Measurements from ENCODE around the gene PDCD1.
"Not testable (repeated sequence)": the region's sequence is repeated elsewhere in the genome, so short reads cannot be mapped to it uniquely, and the experiment has no call there.

Gene PDCD1

DNA sequence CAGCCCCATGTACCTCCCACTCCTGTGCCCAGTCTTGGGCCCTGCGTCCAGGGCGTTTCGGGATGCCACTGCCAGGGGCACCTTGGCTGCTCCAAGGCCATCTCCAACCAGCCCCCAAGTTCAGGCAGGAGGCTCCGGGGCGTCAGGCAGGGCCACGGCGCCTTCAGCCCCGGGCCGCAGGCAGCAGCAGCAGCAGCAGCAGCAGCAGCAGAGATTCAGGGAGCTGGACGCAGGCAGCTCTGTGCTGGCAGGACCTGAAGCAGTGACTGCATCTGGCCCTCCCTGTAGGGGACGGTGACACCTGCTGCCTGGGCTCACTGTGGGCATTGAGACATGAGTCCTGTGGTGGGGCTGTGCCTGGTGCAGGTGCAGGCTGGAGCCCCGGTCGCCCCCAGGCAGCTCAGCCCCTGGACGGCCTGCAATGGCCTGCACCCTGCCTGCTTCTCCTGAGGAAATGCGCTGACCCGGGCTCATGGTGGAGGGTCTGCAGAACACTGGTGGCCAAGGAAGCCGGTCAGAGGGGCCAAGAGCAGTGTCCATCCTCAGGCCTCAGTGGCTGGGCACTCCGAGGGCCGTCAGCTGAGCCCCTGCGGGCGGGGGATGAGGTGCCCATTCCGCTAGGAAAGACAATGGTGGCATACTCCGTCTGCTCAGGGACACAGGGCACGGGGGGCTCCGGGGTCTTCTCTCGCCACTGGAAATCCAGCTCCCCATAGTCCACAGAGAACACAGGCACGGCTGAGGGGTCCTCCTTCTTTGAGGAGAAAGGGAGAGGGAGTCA is 8.0 kb downstream of the PDCD1 start:
- DNase-seq: no peak

DNA sequence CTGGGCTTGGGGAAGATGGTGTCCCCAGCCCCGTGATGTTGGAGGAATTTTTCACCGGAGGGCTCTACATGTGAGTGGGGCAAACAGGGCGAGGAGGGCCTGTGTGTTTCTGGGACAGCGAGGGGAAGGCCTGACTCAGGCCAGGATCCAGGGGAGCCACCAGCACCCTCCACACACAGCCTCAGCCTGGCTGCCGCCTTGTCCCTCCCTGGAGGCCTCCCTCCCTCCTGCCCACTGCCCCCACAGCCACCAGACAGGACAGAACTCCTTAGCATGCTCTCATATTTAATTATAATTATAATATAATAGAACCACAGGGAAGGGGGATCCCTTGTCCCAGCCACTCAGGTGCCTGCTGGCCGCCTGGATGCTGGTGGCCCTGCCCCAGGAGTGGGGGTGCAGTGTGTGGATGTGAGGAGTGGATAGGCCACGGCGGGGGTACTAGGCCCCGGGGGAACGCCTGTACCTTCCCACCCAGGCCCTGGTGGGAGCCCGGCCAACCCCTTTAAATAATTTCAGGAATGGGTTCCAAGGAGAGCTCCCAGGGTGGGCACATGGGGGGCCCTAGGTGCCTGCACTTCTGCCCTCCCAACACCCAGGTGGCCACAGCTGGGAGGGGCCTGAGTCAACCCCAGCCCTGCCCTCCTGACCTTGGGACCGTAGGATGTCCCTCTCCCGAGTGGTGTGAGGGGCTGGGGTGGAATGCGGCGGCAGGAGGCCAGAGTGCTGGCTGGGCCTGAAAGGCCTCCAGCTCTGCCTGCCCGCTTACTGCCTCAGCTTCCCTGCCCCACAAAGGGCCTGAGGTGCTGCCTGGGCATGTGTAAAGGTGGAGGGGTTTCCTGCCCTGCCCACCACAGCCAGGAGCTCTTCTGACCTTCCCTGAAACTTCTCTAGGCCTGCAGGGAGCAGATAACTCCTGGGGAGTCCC is 8.8 kb downstream of the PDCD1 start:
- DNase-seq: no peak

DNA sequence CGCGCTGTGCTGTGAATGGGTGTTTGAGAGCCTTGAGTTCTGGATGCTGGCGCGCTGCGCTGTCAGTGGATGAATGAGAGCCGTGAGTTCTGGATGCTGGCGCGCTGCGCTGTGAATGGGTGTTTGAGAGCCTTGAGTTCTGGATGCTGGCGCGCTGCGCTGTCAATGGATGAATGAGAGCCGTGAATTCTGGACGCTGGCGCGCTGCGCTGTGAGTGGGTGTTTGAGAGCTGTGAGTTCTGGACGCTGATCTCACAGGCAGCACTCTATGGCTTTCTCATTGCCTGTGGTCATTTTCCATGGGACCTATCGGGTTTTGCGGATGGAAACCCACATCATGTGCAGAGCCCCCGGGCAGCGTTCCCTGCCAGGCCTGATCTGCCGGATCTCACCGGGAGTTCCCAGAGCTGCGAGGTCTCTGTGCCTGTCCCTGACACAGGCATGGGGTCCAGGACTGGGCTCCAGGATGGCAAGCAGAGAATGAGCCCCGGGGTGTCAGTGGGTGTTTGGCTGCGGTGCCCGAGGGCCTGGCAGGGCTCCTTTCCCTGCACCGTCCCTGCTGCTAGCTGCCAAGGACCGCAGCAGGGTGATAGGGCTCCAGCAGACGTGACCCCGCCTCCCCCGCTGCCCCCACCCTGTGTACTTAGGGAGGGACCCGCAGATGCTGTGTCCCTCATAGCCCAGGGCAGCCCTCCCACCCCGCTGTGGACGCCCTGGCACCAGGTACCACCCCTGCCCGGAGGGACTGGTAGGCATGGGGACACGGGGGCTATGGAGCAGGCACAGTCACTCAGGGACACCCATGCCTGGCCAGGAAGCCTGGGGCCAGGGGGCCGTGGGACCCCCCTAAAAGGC is 9.7 kb downstream of the PDCD1 start:
- DNase-seq: no peak

DNA sequence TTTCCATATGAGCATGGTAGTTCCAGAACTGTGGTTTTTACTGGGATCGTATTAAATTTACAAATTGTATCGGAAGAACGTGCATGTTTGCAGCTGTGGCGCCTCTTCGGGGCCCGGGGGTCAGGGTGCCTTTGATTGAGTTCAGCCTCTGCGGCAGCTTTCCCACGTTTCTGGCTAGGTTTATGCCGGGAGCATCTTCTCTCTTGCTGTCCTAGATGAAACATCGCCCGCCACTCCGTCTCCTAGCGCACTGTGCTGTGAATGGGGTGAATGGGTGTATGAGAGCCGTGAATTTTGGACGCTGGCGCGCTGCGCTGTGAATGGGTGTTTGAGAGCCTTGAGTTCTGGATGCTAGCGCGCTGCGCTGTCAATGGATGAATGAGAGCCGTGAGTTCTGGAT is 12.3 kb downstream of the PDCD1 start:
- DNase-seq: no peak

DNA sequence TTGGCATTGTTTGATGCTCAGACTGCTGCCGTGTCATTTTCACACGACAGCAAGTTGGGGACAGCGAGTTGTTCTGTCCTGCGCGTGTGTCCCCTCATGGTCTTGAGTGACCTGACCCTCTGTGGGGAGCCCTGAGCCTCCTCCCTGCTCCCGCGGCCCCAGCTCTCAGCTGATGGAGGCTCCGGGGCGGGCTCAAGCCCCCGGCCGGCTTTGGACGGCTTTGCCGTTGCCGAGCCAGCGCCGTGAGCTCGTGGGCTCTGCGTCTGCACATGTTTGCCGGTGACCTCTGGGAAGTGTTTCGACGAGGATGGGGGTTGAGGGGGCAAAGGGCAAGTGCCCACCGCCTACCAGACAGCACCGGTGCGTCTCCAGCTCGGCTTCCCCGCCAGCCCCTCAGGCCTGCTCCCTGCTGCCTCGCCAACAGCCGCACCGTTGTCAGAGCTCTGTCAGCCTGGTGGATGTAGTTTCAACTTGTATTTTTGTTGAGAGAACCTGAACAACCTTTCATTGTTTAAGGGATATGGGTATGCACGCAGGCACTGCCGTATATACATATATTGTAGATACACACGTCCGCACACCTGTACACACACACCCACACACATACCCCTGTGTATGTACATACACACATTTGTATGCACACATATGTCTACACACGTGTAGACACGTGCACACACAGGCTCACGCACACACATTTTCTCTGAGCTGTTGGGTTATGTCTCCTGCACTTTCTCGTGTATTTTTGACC is 13.7 kb downstream of the PDCD1 start:
- no peak for DNase-seq

DNA sequence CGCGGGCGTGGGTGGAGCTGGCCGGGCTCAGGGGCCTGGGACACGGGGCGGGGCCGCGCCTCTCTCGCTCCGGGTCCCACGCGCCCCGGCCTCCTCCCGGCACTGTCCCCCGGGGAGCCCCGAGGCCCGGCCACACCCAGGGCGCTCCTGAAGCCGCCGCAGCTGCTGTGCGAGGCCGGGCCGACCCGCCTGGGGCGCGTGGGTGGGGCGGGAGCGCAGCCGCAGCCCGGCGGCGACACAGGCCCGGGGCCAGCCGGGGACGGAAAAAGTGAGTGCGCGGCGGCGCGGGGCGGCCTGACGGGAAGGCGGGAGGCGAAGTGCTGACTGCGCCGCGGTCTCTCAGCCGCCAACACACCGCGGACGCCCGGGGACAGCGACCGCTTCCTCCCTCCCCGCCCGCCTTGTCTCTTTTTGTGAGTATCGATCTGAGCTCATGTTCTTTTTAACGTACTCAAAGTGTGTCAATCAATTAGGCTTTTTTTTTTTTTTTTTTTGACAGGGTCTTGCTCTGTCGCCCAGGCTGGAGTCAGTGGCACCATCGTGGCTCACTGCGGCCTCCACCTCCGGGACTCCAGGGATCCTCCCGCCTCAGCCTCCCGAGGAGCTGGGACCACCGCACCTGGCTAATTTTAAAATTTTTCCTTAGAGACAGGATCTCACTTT is 14.5 kb downstream of the PDCD1 start:
- peak; percentile 90 for DNase-seq

DNA sequence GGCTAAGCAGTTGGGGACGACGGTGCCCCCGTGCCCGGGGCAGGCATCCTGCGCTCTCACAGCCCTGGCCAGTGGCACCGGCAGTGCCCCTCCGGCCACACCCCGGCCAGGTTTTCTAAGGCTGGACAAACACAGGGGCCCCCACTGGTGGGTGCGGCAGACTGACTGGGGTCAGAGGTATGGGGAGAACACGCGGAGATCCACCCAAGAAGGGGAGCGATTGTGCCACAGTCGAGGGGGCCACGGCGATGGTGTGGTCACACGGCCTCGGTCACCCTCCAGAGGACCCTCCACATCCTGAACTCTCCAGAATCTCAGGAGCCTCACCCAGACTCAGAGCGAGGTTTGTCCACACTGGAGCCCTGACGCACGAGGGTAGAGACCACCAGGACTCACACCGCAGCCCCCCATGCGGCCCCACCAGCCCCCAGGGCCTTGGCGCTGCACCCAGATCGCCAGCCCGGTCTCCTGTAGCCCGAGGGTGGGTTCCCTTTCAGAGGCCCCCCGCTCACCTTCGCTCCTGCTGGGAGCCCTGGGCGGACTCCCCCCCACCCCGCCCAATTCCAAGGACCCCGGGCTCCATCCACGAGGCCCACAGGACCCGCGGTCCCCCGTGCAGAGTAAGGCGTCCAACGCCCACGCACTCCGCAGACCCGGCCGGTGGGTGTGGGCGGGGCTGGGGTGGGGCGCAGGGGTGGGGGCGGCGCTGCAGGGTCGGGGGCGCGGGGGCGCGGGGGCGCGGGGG is 15.2 kb downstream of the PDCD1 start:
- DNase-seq: no peak

DNA sequence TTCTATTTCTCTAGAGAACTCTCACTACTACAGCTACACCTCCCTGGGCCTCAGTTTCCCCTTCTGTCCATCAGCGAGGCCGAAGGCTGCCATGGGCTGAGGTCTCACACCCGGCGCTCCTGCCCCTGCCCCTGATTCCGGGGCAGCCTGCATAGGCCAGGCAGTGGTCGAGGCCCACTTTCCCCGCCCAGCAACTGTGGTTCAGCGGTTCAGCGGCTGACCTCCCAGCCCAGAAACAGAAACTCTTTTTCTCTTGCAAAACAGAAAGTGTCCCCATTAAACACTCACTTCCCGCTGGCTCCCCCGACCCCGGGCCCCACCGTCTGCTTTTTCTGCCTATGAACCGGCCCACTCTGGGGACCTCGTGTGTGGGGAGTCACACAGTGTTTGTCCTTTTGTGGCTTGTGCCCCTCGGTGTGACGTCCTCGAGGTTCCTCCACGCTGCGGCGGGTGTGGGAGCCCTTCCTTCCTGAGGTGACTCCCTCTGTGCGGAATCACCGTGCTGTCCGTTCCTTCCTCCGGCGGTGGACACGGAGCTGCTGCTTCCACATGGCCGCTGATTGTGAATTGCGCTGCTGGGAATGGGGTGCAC is 16.0 kb downstream of the PDCD1 start:
- peak; percentile 48 for DNase-seq

DNA sequence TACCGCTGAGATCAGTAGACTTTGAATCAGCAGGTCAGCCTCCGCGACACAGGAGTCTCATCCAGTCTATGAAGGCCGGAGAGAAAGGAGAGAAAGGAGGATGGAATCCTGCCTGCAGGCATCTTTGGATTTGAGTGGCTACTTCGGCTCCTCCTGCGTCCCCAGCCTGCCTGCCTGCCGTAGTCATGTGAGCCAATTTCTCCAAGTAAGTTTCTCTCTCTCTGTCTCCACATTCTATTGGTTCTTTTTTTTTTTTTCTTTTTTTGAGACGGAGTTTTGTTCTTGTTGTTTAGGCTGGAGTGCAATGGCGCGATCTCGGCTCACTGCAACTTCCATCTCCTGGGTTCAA is 16.7 kb downstream of the PDCD1 start:
- DNase-seq: no peak

DNA sequence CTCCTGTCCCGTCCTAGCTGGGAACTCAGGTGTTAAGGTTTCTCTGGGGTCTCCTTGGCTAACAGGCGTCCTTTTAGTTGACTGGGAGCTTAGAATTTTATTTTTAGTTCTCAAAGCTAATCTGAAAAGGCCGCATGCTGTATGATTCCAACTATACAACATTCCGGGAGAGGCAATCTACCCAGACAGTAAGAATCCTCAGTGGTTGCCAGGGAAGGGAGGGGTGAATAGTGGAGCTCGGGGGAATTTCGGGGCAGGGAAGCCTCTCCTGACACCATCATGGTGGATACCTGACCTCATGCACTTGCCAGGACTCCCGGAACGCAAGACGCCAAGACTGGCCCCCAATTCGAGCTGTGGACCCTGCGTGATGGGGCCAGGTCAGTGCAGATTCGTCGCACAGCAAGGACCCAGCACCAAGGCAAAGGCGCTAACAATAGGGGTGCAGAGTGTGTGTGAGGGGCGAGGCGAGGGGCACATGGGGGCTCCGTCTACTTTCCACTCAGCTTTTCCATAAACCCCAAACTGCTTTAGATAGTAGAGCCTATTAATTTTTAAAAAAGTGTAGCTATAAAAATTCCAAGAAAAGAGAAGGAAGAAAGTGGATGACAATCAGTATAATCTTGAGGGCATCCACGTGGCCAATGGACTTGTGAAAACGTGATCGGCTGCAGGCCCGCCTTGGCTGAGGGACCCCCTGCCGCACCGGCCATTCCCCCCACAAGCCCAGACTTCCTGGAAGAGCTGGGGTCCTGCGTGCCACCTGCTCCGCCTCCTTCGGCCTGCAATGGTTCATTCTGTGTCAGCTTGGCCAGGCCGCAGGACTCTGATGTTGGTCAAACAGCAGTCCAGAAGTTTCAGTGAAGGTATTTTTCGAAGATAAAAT is 17.3 kb downstream of the PDCD1 start:
- no peak for DNase-seq

DNA sequence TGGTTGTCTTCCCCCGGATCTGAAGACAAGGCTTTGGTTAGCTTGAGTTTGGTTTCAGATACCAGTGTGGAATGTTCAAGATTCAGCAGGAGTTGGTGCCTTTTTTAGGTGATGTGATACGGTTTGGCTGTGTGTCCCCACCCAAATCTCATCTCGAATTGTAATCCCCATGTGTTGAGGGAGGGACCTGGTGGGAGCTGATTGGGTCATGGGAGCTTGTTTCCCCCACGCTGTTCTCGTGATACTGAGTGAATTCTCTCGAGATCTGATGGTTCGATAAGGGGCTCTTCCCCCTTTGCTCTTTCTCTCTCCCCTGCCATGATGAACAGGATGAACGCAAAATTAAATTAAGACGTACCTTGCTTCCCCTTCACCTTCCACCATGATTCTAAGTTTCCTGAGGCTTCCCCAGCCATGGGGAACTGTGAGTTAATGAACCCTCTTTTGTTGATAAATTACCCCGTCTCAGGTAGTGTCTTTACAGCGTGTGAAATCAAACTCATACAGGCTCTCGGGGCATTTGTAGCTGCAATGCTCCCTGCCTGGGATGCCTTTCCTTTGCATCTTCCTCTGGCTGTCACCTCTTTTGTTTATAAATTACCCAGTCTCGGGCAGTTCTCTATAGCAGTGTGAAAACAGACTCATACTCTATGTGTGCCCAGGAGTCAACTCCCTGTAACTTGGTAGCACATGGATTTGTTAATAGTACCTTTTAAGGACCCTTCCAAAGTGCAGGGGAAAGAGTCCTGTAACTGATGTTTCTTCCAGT is 21.3 kb downstream of the PDCD1 start:
- no peak for DNase-seq

DNA sequence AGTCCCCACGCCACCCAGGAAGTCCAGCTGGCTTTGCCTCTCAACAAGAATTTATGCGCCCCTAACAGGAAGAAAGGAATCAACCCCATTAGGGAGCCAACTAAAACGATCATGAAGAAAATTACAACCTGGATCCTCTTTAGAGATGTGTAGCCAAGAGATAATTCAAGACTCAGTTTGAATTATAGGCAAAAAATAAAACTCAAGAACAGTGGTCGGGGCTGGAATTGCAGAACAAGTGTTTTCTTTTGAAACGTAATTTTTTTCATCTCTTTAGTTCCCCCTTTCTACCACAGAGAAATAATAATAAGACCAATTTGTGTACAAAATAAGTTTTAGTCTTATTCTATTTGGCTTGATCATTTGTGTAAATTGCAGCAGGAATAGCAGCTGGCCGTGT is 22.4 kb downstream of the PDCD1 start:
- no peak for DNase-seq

DNA sequence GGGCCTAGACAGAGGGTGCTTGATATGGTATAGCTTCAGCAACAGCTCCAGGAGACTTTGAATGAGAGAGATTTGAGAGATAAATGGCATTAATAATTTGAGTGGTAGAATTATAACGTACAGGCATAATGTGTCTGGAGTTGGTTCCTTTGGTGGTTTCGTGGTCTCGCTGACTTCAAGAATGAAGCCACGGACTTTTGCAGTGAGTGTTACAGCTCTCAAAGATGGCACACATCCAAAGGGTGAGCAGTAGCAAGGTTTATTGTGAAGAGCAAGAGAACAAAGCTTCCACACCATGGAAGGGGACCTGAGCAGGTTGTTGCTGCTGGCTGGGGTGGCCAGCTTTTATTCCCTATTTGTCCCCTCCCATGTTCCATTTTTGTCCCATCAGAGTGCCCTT is 23.1 kb downstream of the PDCD1 start:
- DNase-seq: no peak

DNA sequence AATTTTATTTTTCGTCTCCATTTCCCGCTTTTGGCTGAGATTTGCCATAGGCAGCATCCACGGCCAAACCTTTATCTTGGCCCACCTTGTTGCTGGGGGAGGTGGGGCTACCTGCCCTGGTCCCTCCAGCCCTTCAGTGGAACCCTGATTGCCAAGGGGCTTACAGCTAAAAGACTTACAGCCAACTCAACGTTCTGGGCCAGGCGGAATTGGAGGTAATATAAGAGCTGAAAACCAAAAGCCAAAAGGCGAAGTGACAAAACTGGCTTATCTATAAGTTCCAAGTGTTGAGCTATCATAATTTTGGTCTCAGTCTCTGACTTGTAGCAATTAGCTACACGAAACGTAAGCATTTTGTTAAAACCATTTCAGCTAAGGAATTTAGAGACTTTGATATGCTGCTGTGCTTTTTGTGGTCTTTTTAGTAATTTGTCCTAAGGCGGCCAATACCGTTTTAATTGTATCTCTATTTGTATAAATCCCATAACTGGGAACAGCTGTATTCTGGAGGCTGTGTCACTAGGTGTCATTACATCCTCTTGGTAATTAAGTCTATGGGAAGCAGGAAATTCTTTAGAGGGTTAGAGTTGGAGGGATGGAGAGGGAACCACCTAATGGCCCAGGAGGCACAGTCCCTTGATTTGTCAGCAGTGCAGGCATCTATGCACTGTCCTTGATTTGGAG is 24.0 kb downstream of the PDCD1 start:
- DNase-seq: no peak

DNA sequence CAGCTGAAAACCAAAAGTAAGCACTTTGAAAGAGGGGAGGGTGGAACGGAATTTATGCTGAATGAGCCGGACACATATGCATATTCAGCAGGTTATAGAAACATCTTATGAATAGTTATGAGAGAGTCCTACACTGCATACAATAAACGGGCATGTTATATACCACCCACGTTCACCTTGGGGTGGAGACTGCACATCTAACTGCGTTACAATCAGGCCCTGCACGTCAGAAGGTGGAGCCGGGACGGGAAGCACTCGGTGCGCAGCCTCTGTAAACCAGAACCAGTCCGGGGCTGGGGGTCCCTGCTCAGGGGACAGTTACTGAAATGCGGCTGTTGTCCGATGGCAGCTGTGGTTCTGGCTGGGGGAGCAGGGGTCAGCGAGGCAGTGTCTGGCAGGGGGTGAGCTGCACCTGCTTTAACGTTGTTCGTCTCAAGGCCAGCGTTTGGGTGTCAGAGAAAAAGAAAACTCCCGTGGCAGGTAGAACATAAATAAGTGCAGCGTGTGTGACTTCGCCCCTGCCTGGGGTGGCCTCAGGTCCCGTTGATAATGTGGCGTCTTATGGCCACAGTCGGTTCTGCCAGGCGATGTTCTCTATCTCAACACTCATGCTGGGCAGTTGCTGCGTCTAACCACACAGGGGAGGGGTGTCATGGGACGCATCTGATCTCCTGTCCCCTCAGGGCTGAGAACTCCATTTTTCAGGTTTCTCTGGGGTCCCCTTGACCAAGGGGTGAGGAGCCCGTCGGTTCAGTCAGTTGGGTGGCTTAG is 24.8 kb downstream of the PDCD1 start:
- not testable (repeated sequence) for DNase-seq

DNA sequence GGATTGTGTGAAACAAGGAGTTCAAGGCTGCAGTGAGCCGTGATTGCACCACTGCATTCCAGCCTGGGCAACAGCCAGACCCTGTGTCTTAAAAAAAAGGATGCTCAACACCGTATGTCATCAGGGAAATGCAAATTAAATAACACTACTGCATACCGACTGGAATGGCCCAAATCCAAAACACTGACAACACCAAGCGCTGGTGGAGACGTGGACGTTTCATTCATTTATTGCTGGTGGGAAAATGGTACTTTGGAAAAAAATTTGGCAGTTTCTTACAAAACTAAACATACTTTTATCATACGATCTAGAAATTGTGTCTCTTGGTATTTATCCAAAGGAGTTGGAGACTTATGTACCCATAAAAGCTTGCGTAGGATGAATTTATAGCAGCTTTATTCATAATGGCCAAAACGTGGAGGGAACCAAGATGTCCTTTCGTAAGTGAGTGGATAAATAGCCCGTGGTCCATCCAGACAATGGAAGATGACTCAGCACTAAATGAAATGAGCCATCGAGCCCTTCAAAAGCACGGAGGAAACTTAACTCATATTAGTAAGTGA is 25.5 kb downstream of the PDCD1 start:
- no peak for DNase-seq

DNA sequence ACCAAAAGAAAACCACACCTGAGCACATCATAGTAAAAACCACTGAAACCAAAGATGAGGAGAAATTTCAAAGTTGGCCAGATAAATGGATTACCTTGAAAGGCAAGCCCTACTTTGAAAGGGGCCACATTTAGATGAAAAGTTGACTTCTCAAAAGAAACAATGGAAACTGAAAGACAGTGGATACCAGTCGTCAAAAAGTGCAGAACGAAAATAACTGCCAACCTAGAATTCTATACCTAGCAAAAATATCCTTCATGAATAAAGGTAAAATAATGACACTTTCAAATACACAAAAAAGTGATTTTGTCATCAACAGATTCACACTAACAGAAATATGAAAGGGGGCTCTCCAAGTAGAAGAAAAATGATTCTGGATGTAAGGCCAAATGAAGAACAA is 31.3 kb downstream of the PDCD1 start:
- no peak for DNase-seq

Data from stimulated activated CD4-positive, alpha-beta T cell treated with anti-CD3 and anti-CD28 coated beads, Interleukin-1b, Interleukin-23, amount 100 ng/mL, for 48 hours (primary cell).